HFF-Myc (cell line): Measurements from ENCODE around the gene BABAM2.

Source experiments
- DNase-seq: peaks from one replicate; pipeline ENCODE4 v3.0.0-alpha.2; 2011; ENCODE audit warnings: low read depth; ENCODE audit errors: extremely low read depth
- H3K4me3 ChIP-seq: replicated peaks from 2 replicates; pipeline ENCODE4 v1.5.1; 2011; ENCODE audit warnings: low read depth, mild to moderate bottlenecking, control low read depth, low read length
- TF ChIP-seq, protein P1 (sequence below): IDR thresholded peaks from 2 replicates; pipeline ENCODE4 v1.5.1; 2012; ENCODE audit warnings: mild to moderate bottlenecking, low read depth, low read length, control low read depth; ENCODE audit errors: missing control alignments

BABAM2 gene

DNA sequence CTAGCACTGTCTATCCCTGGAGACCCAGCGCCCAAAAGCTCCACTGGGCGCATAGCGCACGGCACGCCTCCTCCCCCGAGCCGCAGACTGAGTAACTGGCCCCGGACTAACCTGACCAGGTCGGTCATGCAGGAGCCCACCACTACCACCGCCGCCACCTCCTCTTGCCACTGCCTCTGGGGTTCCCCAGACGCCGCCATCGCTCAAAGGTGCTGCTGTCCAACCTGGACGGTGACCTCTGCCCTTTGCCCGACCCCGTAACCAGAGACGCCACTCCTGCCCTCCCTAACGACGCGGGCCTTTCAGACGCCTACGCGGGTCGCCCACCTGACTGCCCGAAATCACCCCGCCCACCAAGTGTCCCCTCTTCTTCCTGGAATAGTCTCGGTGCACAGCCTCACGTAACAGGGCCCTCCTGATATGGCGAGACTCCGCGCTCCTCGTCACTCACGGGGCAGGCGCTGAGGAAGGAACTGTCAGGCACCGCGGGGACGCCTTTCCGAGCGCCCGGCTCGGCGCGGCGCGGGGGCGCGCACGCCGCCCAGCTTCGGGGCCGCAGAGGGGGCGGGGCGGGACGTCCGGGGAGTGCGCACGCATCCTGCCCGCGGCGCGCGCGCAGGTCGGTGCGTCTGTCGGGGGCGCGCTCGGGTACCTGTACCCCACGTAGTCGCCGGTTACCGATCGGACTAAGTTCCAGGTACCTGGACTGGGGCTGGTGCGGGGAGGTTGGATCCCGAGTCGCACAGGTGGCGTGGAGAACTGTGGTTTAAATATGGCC, at the start of gene BABAM2, which contains the start of gene RBKS:
Gene BABAM2 (plus strand): TSS at position 584 of the 778 bp plus-strand sequence. CDS start 3,828 bp downstream, outside the sequence.
Gene RBKS (minus strand): TSS at position 242 of the 778 bp plus-strand sequence. CDS start 42 bp downstream, at position 200.
- TF ChIP-seq, protein P1, sequence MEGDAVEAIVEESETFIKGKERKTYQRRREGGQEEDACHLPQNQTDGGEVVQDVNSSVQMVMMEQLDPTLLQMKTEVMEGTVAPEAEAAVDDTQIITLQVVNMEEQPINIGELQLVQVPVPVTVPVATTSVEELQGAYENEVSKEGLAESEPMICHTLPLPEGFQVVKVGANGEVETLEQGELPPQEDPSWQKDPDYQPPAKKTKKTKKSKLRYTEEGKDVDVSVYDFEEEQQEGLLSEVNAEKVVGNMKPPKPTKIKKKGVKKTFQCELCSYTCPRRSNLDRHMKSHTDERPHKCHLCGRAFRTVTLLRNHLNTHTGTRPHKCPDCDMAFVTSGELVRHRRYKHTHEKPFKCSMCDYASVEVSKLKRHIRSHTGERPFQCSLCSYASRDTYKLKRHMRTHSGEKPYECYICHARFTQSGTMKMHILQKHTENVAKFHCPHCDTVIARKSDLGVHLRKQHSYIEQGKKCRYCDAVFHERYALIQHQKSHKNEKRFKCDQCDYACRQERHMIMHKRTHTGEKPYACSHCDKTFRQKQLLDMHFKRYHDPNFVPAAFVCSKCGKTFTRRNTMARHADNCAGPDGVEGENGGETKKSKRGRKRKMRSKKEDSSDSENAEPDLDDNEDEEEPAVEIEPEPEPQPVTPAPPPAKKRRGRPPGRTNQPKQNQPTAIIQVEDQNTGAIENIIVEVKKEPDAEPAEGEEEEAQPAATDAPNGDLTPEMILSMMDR = no peak
- no peak for DNase-seq

DNA sequence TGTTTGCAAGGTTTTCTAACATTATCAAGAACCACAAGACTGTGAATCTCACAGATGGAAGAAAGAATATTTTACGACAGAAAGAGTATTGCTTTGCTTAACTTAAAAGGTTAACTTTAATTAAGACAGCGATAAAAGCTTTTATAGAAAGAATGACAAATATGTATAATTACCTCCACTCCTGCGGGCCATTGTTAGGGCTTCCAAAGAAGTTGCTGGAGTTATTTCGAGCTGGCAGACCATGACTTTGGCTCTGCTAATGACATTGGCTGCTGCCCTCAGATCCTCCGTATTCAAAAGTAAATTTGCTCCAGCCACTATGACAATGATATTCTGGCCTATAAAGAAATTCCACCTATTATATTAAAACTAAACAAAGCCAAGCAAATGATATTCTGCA, 47.6 kb upstream of the BABAM2 start:
- no peak overlapping the region for H3K4me3 ChIP-seq
- DNase-seq = no peak
- TF ChIP-seq, protein P1 = no peak

More for the DNA sequence above, at the start of gene BABAM2, which contains the start of gene RBKS:
- H3K4me3 ChIP-seq = peak within 1 kb of the TSS; percentile 83

DNA sequence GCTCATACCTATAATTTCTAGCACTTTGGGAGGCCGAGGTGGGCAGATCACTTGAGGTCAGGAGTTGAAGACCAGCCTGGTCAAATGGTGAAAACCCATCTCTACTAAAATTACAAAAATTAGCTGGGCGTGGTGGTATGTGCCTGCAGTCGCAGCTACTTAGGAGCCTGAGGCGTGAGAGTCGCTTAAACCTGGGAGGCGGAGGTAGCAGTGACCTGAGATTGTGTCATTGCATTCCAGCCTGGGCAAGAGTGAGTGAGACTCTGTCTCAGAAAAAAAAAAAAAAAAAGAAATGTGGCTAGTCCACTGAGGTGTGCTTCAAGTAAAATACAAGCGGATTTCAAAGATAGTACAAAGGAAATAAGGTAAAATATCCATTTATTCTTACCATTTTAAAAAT, 46.5 kb upstream of the BABAM2 start:
- no peak for DNase-seq
- TF ChIP-seq, protein P1 = no peak
- H3K4me3 ChIP-seq = no peak overlapping the region

DNA sequence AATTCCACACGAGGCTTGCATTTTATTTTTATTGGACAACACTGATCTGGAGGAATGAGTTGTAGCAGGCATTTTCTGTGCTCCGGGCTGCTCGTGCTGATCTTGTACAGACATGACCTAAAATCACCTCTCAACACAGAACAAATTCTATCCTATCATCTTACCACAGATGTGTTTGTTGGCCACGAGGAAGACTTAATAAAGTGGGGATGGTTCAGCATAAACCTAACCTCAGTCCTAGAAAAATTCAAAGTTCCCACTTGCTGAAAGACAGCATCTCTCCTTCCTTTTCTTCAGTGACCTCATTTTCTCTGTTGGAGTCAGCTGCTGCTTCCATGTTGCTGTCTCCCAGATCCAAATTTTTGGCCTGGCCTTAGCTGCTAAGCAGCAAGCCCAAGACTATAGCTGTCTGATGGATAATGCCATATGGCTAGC, 45.7 kb upstream of the BABAM2 start:
- TF ChIP-seq, protein P1 = no peak
- no peak for DNase-seq

DNA sequence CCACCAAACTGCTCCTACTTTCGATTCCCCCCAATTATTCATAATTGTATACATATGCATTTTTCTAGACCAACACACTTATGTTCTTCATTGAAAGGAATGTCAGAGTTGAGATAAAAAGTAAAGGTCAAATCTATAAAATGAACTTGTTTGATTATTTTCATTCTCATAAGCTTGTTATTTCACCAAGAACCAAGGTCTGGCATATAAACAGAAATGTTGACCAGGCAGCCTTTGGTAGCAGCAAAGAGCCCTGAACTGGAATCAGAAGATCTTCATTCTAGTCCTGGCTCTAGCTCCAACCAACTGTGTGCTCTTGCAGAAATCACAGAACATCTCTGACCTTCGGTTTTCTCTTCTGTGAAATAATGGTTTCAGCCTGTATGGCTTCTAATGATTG, 43.2 kb upstream of the BABAM2 start:
- TF ChIP-seq, protein P1 = no peak
- no peak for DNase-seq
- no peak overlapping the region for H3K4me3 ChIP-seq

More for the DNA sequence above, 45.7 kb upstream of the BABAM2 start:
- no peak overlapping the region for H3K4me3 ChIP-seq

DNA sequence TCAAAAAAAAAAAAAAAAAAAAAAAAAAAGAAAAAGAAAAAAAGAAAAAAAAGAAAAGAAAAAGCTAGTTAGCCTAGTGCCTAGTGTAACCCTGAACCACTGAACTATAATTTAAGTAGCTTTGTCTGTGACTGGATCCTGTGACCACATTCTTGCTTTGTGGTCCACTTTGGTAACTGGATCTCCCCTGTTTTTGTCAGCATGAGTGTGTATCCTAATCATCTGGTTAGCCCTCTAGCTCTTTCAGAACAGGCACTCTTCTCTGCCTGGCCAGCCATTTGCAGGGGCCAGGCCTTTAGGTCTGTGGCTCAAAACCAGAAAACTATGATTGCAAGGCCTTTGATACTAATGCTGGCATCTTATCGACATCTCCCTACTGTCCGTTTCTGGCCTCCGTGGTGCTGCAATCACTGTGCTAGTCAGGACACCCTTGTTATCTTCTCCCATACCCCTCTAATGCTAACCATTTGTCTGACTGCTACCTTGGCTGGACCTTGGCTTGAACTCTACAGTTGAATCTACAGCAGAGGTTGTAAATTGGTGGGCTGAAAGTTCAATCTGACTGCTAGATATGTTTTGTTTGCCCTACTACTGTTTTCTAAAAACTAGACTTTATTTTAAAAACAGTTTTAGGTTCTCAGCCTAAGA, 40.8 kb upstream of the BABAM2 start:
- no peak for DNase-seq
- TF ChIP-seq, protein P1 = no peak
- H3K4me3 ChIP-seq = no peak overlapping the region
